ENCODE measurements around the gene BTBD16.

DNA sequence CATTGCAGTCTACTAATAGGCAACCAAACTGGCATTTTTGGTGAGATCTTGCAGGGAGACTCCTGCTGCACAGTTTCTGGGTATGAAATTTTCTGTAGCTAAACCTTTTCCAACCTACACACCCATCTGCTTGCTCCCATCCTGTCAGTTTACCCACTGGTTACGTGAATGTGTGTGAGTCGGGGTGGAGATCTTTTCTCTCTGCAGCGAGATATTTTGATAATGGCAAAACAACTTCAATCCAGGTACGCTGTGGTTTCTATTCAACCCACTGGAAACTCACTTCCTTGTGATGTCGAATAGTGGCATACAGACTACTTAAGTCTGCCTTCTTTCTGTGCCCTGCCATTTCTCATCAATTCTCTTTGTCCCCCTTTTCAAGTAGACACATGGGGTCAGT, 107.9 kb downstream of the BTBD16 start:
- no peak for TF ChIP-seq SAFB2 (CRISPR knock-in tag; IDR thresholded peaks at IDR 0.05; ENCODE audit: borderline replicate concordance, low read depth)
- no peak for TF ChIP-seq MTA3 (CRISPR knock-in tag; IDR thresholded peaks at IDR 0.05)
- no peak for TF ChIP-seq NR2C2 (CRISPR knock-in tag; IDR thresholded peaks at IDR 0.05; ENCODE audit: borderline replicate concordance)
- TF ChIP-seq ZC3H4 (CRISPR knock-in tag; IDR thresholded peaks at IDR 0.05; ENCODE audit: borderline replicate concordance) = no peak
- TF ChIP-seq NFATC3 (CRISPR knock-in tag; IDR thresholded peaks at IDR 0.05) = no peak
- TF ChIP-seq, protein P1, sequence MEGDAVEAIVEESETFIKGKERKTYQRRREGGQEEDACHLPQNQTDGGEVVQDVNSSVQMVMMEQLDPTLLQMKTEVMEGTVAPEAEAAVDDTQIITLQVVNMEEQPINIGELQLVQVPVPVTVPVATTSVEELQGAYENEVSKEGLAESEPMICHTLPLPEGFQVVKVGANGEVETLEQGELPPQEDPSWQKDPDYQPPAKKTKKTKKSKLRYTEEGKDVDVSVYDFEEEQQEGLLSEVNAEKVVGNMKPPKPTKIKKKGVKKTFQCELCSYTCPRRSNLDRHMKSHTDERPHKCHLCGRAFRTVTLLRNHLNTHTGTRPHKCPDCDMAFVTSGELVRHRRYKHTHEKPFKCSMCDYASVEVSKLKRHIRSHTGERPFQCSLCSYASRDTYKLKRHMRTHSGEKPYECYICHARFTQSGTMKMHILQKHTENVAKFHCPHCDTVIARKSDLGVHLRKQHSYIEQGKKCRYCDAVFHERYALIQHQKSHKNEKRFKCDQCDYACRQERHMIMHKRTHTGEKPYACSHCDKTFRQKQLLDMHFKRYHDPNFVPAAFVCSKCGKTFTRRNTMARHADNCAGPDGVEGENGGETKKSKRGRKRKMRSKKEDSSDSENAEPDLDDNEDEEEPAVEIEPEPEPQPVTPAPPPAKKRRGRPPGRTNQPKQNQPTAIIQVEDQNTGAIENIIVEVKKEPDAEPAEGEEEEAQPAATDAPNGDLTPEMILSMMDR (CRISPR knock-in tag; IDR thresholded peaks at IDR 0.05) = no peak
- no peak for TF ChIP-seq MAZ (IDR thresholded peaks at IDR 0.05; ENCODE audit: borderline replicate concordance, low read depth, low read length)
- no peak for TF ChIP-seq MAZ (CRISPR knock-in tag; IDR thresholded peaks at IDR 0.05; ENCODE audit: low read depth)
- no peak for TF ChIP-seq SMAD3 (CRISPR knock-in tag; IDR thresholded peaks at IDR 0.05)
- no peak for TF ChIP-seq CHCHD3 (CRISPR knock-in tag; IDR thresholded peaks at IDR 0.05)

All from HepG2 (cell line).